ENCODE data around the gene SERPINH1.
A peak's percentile ranks its signal among the peaks of the same experiment; 100 is the strongest.

The SERPINH1 gene

DNA sequence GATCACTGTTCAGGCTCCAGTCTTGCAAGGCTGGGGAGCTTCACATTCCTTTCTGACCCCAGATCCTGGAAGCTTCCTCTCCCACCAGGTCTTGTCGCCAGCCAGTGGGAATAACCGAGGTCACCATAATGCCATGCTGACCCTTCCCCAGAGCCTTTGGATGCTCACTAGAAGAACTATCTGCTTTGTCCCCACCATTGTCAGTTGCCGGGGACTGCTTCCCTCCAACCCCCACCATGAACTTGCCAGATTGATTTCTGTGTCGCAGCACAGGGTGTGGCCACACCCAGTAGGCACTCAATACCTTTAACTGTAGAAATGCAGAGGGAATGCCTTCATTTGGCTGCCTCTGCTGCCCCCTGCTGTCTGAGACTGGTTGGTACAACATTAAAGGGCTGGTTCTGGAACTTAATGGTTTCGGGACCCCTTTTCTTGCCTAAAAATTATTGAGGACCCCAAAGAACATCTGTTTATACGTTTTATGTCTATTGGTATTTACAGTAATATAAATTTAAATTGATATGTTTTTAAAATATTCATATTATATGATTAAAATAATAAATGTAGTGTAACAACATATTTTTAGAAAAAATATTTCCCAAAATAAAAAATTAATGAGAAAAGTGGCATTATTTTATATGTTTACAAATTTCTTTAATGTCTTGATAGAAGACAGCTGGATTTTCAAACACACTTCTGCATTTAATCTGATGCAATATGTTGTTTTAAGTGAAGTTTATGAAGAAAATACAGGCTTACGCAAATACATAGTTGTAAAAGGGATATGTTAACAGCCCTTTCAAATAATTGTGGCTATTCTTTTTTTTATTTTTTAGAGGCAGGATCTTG lies 29.6 kb upstream of the SERPINH1 start:
- DNase-seq = peak in 45 of 56 donors; percentile 12 to 81 (median 40)

DNA sequence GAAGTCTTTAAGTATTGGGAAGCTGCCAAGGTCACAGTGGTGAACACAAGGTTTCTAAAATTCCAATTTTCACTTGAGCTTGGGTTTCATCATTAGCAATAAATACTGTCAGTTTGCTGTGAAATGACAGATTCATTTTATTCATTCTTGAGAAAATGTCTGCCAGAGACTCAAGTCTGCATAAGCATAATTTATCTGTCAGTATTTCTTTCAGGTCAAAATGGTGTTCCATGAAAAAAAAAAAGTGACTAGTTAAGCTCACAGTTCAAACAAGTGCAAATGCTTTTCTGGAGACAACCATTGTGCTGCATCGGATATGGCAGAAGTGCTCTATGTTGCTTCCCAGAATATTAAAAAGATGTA lies 28.2 kb upstream of the SERPINH1 start:
- DNase-seq = no peak

DNA sequence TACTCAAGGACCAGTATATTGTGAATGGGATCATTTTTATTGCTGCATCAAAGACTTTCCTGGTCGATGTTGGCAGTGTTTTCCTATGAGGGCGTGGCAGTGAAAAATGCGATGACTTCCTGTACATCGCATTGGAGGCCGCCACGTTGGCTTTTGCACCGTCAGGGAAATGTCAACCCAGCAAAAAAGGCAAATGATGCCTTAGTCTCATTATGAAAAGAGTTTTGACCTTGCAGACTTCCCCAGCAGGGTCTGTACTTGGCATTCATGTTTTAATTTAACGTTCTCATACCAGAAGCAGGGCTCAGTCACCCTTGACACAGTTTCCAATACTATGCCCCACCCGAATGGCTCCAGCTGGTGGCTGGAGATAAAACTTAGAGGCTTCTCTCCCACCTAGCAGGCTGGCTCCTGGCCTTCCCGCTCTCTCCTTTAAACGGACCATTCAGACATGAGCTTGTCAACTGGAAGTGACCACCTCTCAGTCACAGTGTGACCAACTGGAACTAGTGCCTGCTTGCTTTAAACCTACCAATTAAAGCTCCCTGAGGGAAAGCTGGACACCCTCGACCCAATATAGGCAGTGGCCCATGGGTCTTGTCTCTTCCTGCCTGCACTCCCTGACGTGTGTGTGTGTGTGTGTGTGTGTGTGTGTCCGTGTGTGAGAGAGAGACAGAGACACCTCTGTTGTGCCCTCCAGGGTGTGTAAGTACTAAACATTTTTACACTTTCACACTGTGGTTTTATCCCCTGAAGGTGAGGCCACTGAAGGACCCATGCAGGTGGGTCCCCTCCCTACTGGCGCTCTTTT lies 27.6 kb upstream of the SERPINH1 start:
- no peak for DNase-seq

DNA sequence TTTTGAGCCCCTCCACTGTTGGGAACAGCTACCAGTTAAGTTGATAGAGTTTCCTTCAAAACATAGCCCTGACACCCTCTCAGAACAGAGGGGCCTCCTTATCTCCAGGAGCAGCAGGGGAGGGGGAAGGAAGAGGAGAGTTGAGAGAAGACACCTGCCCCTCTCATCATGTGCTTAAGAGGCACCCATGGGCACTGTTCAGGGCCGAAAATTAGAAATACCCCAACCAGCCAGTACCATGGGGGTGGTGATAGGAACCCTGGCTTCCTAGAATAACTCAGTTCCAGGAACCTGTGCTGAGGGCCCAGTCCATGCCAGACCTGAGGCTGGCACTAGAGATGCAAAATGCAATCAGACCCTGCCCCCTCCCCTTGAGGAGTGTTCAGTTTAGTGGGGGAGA lies 27.0 kb upstream of the SERPINH1 start:
- DNase-seq = no peak

DNA sequence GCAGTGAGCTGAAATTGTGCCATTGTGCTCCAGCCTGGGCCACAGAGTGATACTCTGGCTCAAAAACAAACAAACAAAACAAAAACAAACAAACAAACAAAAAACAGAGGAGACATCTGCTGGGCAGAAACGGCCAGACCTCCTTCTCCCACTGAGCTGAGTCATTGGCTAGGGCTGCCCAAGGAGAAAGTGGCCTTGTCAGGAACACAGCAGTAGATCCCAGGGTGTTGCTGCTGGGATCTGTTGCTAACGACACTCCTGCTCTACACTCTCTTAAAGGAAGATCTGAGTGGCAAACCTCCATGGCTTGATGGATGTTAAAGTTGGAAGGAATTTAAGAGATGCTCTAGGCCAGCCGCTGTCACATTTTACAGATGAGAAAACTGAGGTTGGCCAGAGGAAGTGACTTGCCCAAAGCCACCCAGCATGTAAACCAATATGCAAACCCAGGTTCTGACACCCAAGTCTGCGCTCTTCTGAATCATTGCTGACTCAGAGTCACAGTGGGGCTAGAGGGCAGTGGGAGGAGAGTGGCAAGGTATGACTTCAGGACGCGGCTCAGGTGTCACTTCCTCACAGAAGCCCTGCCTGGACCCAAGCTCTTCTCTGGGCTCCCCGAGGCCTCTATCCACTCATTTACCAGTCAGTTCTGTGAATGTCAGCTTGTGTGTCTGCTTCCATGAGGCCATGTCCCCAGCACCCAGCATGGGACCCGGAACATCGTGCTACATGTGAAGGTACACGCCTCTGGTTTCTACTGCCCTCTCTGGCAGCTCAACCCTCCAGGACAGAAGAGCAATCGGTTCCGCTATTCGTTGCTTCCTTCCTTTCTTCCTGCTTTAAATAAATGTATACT lies 25.0 kb upstream of the SERPINH1 start:
- no peak for DNase-seq

DNA sequence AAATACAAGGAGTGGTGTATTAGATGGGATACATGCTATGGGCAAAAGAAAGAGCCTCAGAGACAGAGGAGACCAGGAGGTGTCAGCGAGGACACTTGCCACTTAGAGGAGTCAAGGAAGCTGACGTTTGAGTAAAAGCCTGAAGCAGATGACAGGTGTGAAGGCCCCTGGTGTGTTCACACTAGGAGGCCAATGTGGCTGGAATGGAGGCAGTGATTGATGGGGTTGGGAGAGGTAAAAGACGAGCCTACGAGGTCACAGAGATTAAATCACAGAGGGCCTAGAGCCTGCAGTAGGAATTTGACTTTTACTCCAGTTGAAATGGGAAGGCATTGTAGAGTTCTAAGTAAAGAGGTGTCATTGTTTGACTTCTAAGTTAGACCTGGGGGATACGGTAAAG lies 24.3 kb upstream of the SERPINH1 start:
- no peak for DNase-seq

DNA sequence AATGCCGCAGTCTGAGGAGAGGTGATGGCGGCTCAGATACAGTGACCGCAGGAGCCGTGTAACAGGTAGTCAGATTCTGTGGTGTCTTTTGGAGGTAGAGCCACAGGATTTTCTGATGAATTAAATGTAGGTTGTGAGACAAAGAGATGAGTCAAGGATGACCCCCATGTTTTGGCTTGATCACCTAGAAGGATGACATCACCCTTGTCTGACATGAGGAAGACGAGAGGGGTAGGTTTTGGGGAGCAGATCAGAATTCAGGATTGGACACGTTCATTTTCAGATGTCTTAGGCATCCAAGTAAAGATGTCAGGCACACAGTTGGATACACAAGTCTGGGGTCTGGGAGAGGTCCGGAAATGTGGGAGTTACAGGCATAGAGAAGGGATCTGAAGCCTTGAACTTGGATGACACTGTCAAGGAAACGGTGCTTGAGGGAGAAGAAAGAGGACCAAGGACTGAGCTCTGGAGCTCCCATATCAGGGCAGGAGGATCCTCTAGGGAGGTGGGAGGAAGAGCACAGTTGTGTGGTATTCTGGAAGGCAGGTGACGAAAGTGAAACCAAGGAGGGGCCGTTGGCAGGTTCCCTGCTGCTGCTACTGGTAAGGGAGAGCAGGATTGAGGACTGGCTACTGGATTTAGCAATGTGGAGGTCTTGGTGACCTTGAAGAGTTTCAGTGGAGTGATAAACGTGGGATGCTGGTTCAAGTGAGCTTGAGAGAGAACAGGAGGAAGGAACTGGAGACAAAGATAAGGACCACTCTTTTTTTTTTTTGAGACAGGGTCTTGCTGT lies 23.7 kb upstream of the SERPINH1 start:
- DNase-seq = no peak

DNA sequence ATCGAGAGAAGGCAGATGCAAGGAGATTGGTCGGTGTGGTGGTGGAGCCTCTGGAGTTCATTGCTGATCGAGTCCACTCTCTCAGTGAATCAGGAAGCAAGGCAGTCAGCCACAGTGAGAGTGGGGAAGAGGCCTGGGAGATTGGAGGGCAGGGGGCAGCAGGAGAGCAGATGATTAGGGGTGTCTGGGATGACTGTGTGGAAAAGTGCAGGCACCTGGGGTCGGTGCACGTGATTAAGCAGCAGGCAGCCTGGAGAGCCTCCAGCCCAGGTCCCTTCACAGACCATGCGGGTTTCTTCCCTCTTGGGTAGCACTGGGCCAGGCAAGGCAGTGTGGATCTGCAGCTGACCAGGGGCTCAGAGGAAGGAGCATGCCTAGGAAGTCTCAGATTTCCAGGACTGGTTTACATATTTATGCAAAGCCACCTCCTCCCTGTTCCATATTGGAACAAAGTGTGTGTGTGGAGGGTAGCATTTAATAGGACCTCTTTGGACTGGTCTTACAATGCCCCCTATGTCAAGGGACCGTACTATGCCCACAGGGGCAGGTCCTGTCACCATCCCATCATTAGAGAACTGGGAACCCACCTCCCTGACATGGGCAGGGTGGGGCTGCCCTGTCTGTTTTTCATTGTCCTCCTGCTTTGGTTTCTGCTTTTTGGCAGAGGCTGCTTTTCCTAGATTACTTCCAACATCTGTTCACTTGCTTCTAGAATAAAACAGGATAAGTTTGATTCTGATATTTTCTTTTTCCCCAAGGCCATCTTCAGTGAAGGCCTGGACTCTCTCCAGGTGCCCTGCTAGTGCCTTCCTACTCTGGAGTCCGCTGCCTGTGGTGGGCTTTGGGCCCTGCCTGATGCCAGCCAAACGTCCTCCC lies 22.4 kb upstream of the SERPINH1 start:
- no peak for DNase-seq

DNA sequence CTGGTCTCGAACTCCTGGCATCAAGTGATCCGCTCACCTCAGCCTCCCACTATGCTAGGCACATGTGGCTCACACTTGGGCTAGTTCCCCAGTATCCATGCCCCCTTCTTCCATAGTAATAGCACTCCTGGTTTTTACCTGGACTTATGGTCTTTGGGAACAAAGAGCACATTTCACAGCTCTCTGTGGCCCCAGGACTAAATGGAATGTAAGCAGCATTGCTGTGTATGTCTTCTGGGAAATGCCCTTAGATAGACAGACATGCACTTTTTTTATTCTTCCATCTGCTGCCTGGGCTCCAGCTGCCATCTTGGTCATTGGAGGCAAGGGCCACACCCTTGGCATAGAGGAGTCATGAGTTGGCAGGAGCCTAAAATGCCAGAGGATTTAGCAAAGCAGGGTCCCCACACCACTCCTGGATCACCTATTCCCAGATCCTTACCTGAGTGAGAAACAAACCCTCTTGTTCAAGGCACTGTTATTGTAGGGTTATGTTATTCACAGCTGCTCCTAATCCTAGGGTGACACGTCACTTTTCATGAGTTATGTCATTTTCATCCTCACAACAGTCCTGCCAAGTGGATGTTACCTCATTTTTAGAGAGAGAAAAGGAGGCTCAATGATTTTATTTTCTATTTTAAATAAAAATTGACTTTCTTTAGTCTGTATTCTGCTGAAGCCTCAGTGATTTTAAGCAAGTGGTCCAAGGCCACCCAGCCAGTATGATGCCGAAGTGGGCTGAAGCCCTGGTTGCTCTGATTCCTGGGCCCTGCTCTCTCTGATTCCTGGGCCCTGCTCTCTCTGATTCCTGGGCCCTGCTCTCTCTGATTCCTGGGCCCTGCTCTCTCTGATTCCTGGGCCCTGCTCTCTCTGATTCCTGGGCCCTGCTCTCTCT lies 20.6 kb upstream of the SERPINH1 start:
- no peak for DNase-seq

DNA sequence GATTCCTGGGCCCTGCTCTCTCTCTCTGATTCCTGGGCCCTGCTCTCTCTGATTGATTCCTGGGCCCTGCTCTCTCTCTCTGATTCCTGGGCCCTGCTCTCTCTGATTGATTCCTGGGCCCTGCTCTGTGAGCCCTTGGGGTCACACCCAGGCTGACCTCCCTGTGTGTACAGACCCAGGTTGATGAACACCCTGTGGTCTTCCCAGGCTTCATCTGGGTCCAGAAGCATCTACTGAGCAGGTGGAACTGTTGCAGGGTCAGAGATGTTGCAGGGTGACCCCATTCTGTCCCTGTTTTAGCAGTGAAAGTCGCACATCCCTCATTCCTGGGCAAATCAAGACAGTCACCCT lies 20.0 kb upstream of the SERPINH1 start:
- DNase-seq = no peak

DNA sequence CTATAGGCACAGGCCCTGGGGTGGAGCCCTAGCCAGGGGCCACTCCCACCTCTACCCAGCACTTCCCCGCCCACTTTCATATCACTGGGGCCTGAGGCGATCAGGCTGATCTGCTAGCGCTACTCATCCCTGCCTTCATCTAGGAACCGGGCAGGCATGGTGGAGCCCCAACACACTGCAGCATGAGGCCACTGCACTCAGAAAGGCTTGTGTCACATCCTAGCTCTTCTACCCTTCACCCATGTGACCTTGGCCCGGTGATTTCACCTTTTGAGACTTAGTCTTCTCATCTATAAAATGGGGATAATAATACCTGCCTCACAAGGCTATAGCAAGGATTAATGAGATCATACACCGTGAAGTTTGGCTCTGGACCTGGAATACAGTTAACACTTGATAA lies 18.2 kb upstream of the SERPINH1 start:
- no peak for DNase-seq

DNA sequence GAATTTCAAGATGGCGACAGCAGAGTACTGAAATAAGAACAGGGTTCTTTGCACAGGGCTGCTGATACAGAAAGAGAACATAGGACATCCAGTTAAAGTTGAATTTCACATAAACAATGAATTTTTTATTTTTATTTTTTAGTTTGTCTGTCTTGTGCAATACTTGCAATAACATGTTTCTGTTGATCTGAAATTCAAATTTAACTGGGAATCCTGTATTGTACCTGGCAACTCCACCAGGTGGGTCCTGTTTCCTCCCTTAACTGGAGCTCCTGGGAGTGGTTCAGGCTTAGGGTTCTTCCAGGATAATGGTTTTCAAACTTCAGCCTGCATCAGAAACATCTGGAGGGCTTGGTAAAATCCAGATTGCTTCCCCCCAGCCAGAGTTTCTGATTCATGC lies 14.9 kb upstream of the SERPINH1 start:
- DNase-seq = no peak

DNA sequence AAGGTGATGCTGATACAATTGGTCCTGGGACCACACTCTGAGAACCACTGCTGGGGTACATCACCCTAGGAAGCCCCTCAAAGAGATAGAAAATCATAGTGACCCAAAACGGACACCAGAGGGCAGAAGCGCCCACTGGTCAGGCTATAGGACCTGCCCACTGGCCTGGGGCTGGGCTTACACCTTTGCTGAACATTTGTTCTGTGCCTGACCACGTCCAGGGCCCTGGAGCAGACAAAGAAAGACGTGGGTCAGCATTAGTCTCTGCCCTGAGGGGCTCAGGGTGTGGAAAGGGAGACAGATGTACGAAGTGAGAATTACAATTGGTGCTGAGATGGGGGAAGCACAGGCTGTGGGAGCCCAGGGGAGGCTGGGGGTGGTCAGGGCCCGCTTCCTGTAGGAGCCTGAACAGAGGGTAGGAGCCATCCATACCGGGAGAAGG lies 14.4 kb upstream of the SERPINH1 start:
- peak in 39 of 56 donors; percentile 8 to 74 (median 33) for DNase-seq

DNA sequence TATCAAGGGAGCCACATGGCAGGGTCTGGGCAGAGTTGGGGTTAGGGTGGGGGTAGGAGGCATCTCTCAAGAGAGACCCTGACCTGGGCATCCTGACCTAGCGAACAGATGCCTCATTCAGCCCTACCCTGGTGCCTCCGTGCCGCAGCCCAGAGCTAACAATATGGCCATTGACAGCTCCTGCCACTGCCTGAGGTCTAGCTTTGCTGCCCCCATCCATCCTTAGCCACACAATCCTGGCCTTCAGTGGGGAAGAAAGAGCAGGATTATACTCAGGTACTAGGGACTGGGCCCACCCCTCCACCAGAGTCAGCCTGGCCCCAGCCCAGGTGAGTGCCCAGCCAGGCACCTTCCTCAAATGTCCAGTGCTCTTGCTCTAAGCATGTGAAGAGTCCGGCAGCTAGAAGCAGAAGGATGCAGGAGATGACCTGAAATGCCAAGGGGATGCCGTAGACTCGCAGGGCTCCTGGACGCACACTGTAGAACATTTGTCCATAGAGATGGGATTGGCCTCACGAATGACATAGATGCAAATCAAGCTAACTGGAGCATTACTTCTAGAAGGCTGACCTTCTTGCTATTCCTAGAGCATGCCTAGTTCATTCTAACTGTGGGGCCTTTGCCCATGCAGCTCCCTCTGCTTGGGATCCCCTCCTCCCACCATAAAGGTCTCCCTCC lies 13.3 kb upstream of the SERPINH1 start:
- no peak for DNase-seq

DNA sequence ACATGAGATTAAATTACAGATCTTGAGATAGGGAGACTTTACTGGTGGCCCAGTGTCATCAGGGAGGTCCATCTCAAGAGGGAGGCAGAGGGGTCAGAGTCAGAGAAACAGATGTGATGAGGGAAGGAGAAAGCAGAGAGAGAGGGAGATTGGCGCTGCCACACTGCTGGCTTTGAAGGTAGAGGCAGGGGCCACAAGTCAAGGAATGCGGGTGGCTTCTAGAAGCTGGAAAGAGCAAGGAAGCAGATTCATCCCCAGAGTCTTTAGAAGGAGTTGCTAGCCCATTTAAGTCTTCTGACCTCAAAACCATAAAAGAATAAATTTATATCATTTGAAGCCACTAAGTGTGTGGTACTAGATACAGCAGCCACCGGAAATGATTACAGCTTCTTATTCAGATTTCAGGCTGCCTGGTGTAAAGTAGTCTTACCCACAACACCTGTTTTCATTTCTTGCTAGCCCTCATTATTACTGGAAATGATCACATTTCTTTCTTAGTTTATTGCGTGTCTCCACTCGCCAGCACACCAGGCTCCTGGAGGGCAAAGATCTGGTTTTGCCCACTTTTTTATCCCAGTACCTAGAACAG lies 12.6 kb upstream of the SERPINH1 start:
- DNase-seq = no peak

DNA sequence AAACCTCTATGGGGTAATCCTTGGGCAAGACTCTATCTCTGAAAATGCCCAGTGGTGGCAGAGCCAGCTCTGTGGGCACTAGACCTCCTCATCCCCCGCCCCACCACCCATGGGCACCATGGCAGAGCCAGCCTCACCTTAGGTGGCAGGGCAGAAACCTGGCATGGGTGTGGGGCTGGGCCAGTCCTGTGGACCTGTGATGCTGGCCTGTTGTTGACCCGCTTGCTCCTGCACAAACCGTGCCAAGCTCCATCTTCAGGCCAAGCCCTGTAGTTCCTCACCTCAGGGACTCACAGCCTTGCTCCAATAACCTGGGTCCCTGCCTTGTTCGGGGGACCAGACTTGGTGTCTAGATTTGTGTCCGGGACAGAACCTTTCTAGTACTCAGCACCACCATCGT lies 8.9 kb upstream of the SERPINH1 start:
- DNase-seq = no peak

DNA sequence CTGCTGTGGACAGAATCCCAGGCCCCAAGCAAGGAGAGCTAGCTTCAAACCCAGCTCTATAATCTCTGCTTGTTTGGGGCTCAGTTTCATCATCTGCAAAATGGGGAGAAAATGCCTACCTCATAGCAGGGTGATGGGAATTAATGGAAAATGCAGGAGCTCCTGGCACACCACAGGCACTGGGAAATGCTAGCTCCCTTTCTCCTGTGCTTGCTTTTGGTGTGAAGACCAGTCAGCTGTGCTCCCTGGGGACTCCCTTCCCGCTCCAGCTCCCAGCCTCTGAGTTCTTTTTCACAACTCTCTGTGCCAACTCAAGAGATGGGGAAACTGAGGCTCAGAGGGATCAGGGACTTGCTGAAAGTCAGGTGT lies 8.2 kb upstream of the SERPINH1 start:
- DNase-seq = no peak
